ENCODE measurements around the gene PLOD1. TPM values are rescaled to one million over a fixed set of nuclear protein-coding genes. Genes with fewer than 3 reads are reported as not detected.

The PLOD1 gene
- total RNA-seq, 1 experiment from 2014 or later: 46.9 TPM

GRCh38 chr1:11957897-11958296 is 23.4 kb downstream of the PLOD1 start (continued):
- TF ChIP-seq TEAD4 (CRISPR knock-in tag; IDR thresholded peaks at IDR 0.05) (no peak), ZNF232 (CRISPR knock-in tag; IDR thresholded peaks at IDR 0.05) (no peak), ZNF671 (CRISPR knock-in tag; IDR thresholded peaks at IDR 0.05) (no peak), NR1H2 (CRISPR knock-in tag; IDR thresholded peaks at IDR 0.05) (no peak), IRF2 (CRISPR knock-in tag; IDR thresholded peaks at IDR 0.05; ENCODE audit: borderline replicate concordance, low read depth) (no peak), CTCF (IDR thresholded peaks at IDR 0.05) (no peak)

- Mint-ChIP-seq H3K9me3 (no peaks in the 10 kb centered on the region), H3K4me1 (no peaks in the 10 kb centered on the region), H3K4me3 (no peak overlapping the region), H3K36me3 (peaks cover 14% of the 10 kb centered on the region; the same call in 1 of the 2 replicates), H3K27me3 (ENCODE audit: low read depth) (no peaks in the 10 kb centered on the region), H3K27ac (no peak overlapping the region)
- CTCF ChIA-PET: interaction anchor here (0.9 kb wide), 1 partner anchor 236 kb away, joined by 3 read pairs; no protein-coding TSS in a partner anchor
- POLR2A ChIA-PET: no interaction called here
- DNase-seq (ENCODE audit: low spot score) (no peak), ATAC-seq (no peak)
- TF ChIP-seq CREB1 (CRISPR knock-in tag; IDR thresholded peaks at IDR 0.05): no peak
These were observed 25.8 kb downstream of the PLOD1 start for GRCh38 chr1:11960276-11960675.

GRCh38 chr1:11960715-11961114 is 26.2 kb downstream of the PLOD1 start:
- Mint-ChIP-seq H3K36me3 (peaks cover 14% of the 10 kb centered on the region; the same call in 1 of the 2 replicates), H3K27ac (no peak overlapping the region), H3K4me3 (no peak overlapping the region), H3K4me1 (no peaks in the 10 kb centered on the region), H3K9me3 (no peaks in the 10 kb centered on the region), H3K27me3 (ENCODE audit: low read depth) (no peaks in the 10 kb centered on the region)
- DNase-seq (ENCODE audit: low spot score) (no peak), ATAC-seq (no peak)
- TF ChIP-seq ZNF532 (CRISPR knock-in tag; IDR thresholded peaks at IDR 0.05; ENCODE audit: borderline replicate concordance) (no peak), PRDM15 (CRISPR knock-in tag; IDR thresholded peaks at IDR 0.05) (no peak), IRF1 (CRISPR knock-in tag; IDR thresholded peaks at IDR 0.05) (no peak), CTCF (IDR thresholded peaks at IDR 0.05) (no peak), MLX (CRISPR knock-in tag; IDR thresholded peaks at IDR 0.05) (no peak), TEAD4 (CRISPR knock-in tag; IDR thresholded peaks at IDR 0.05) (no peak), ZBTB43 (CRISPR knock-in tag; IDR thresholded peaks at IDR 0.05) (no peak), NFE2L1 (CRISPR knock-in tag; IDR thresholded peaks at IDR 0.05) (no peak), MXD4 (CRISPR knock-in tag; IDR thresholded peaks at IDR 0.05; ENCODE audit: borderline replicate concordance) (no peak)
- ChIA-PET POLR2A (no interaction called here), CTCF (interaction anchor here (0.9 to 1.2 kb wide), 2 partner anchors 122 to 236 kb away, joined by 3 to 5 read pairs; no protein-coding TSS in a partner anchor)

Measured in WTC11 (cell line).